ENCODE data around the gene ARMS2.

GRCh38 chr10:122495406-122496340, 41.2 kb downstream of the ARMS2 start:
- TF ChIP-seq EZH2 (IDR thresholded peaks at IDR 0.05) (no peak), CTCF (IDR thresholded peaks at IDR 0.05) (no peak), EZH2phosphoT487 (IDR thresholded peaks at IDR 0.05) (no peak)
